ENCODE measurements around the gene OPA3. TPM values are rescaled to one million over a fixed set of nuclear protein-coding genes. Genes with fewer than 3 reads are reported as not detected.
A peak's percentile ranks its signal among the peaks of the same experiment; 100 is the strongest.

Gene OPA3
- total RNA-seq, 1 experiment from 2014 or later: 11.1 TPM

DNA sequence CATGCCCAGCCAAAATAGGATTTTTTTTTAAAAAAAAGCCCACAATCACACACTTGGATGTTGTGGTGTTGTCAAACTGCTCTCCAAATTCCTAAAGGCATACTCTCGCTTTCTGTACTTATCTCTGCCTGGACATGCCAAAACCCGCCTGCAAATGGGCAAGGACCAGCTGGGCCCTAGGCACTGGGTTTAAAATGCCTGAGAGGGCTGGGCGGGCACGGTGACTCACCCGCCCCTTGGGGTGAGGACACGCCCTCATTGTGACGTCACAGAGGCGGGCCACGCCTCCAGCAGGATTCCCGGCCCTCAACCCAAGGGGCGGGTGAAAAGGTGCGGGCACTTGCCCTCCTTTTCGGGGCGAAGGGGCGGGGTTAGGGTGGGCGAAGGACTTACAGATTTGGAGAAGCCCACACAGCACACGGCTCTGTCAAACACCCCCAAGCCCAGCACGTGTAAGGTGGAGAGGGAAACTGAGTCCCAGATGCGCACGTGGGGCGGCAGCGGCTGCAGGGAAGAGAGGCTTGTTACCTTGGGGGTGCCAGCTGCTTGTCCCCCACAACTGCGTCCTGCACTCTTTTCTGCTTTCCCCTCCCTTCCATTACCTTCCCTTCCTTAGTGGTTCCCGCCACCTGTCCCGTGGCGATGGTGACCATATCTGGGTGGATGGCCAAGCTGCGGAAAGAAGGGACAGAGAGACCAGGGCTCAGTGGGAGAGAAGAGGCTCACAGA, 48.0 kb upstream of the OPA3 start:
- intact Hi-C loops (cut with micrococcal nuclease): no loop called here
- no peak for TF ChIP-seq CBX3 (IDR thresholded peaks at IDR 0.05; ENCODE audit: low read depth)
- no peak for TF ChIP-seq ZBTB33 (IDR thresholded peaks at IDR 0.05; ENCODE audit: extremely low read depth, insufficient replicate concordance, low read length)
- no peak for TF ChIP-seq TCF7L2 (IDR thresholded peaks at IDR 0.05; ENCODE audit: borderline replicate concordance, extremely low read depth, insufficient read depth, insufficient read length)
- peak; percentile 35; the same call in 1 of the 2 replicates for TF ChIP-seq POLR2AphosphoS5 (IDR thresholded peaks at IDR 0.05; ENCODE audit: low read depth, low read length)
- no peak for TF ChIP-seq EZH2 (IDR thresholded peaks at IDR 0.05)
- TF ChIP-seq ZFX (IDR thresholded peaks at IDR 0.05): no peak
- peak; percentile 58; the same call in 1 of the 2 replicates for TF ChIP-seq FOSL1 (IDR thresholded peaks at IDR 0.05; ENCODE audit: low read depth)
- TF ChIP-seq JUND (IDR thresholded peaks at IDR 0.05): no peak; the same call in 1 of the 2 replicates
- peak; percentile 16 for TF ChIP-seq YY1 (IDR thresholded peaks at IDR 0.05; ENCODE audit: extremely low read depth, insufficient replicate concordance, low read depth, low read length)
- TF ChIP-seq, protein P1, sequence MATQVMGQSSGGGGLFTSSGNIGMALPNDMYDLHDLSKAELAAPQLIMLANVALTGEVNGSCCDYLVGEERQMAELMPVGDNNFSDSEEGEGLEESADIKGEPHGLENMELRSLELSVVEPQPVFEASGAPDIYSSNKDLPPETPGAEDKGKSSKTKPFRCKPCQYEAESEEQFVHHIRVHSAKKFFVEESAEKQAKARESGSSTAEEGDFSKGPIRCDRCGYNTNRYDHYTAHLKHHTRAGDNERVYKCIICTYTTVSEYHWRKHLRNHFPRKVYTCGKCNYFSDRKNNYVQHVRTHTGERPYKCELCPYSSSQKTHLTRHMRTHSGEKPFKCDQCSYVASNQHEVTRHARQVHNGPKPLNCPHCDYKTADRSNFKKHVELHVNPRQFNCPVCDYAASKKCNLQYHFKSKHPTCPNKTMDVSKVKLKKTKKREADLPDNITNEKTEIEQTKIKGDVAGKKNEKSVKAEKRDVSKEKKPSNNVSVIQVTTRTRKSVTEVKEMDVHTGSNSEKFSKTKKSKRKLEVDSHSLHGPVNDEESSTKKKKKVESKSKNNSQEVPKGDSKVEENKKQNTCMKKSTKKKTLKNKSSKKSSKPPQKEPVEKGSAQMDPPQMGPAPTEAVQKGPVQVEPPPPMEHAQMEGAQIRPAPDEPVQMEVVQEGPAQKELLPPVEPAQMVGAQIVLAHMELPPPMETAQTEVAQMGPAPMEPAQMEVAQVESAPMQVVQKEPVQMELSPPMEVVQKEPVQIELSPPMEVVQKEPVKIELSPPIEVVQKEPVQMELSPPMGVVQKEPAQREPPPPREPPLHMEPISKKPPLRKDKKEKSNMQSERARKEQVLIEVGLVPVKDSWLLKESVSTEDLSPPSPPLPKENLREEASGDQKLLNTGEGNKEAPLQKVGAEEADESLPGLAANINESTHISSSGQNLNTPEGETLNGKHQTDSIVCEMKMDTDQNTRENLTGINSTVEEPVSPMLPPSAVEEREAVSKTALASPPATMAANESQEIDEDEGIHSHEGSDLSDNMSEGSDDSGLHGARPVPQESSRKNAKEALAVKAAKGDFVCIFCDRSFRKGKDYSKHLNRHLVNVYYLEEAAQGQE (IDR thresholded peaks at IDR 0.05; ENCODE audit: low read depth): no peak
- TF ChIP-seq SP1 (IDR thresholded peaks at IDR 0.05; ENCODE audit: low read depth): peak; percentile 60
- Histone ChIP-seq H2AFZ (ENCODE audit: low read depth, low read length, poor library complexity, severe bottlenecking) (no peak overlapping the region), H4K20me1 (ENCODE audit: insufficient read depth) (no peaks in the 10 kb centered on the region), H3K27ac (ENCODE audit: low read depth, low read length) (peak overlapping the region; percentile 69), H3K9me3 (ENCODE audit: control insufficient read depth in 1 of 2, insufficient read depth in 1 of 2, low read depth in 1 of 2, low read length in 2 of 2) (no peaks in the 10 kb centered on the region), H3K4me1 (ENCODE audit: control insufficient read depth in 1 of 2, insufficient read depth in 2 of 2, low read length in 2 of 2) (peaks cover 34 to 51% of the 10 kb centered on the region in 2 experiments), H3K36me3 (ENCODE audit: control insufficient read depth in 1 of 2, insufficient read depth in 2 of 2, low read length in 2 of 2) (peaks cover 0 to 2% of the 10 kb centered on the region in 2 experiments; a peak in 2 of 4 replicates), H3K79me2 (ENCODE audit: insufficient read depth, low read length) (no peaks in the 10 kb centered on the region), H3K9me2 (ENCODE audit: insufficient read depth) (no peaks in the 10 kb centered on the region), H3K27me3 (ENCODE audit: insufficient read depth, low read length) (no peaks in the 10 kb centered on the region), H3K4me3 (replicated peaks in 1 of 2; ENCODE audit: low read depth in 1 of 2, low read length in 2 of 2) (no peak overlapping the region), H3K4me2 (ENCODE audit: low read length) (peak overlapping the region; percentile 57), H3K9ac (ENCODE audit: low read length) (peak overlapping the region; percentile 51)
- DNase-seq (ENCODE audit: low read depth, low spot score): peak; percentile 80
- peak; percentile 81 for ATAC-seq
- RAD21 ChIA-PET (ENCODE audit: low non-redundant PET in 1 of 2, low total read pairs in 2 of 2, uncharacterized antibody in 2 of 2, unreplicated experiment in 2 of 2): interaction anchor here in 1 of 2 experiments (0.7 kb wide), 1 partner anchor 1372 kb away, joined by 3 read pairs; no protein-coding TSS in a partner anchor
- BruUV-seq (replicated peaks): no TSS peak
- CTCF ChIA-PET: no interaction called here
- POLR2A ChIA-PET: interaction anchor here (0.7 to 2.1 kb wide), 5 partner anchors 8 to 19 kb away, joined by 3 to 7 read pairs (median 4); no protein-coding TSS in a partner anchor
